Aorta (tissue), 5 donors: Measurements from ENCODE around the gene DDR2. TPM values are rescaled to one million over a fixed set of nuclear protein-coding genes. Genes with fewer than 3 reads are reported as not detected.
A peak's percentile ranks its signal among the peaks of the same experiment; 100 is the strongest.
"Not testable (repeated sequence)": the region's sequence is repeated elsewhere in the genome, so short reads cannot be mapped to it uniquely, and the experiment has no call there.

Source experiments
- ATAC-seq: fragments of 200-7000 bp; cut with Tn5 transposase; one replicate; pipeline ENCODE4 v1.9.1; 2022; ENCODE audit warnings: moderate library complexity; ENCODE audit not compliant: low FRiP score
- DNase-seq, 2 donors: peaks; one replicate each; pipeline ENCODE4 v3.0.0-alpha.2; 2020
- H3K27ac ChIP-seq, 2 donors: one replicate each; pipeline ENCODE4 v1.5.1; 2013; ENCODE audit warnings: low read length in 2 of 2, mild to moderate bottlenecking in 2 of 2, moderate library complexity in 2 of 2, control low read depth in 1 of 2, inconsistent platforms in 1 of 2, low read depth in 1 of 2
- H3K27me3 ChIP-seq, 2 donors: one replicate each; pipeline ENCODE4 v1.6.1; 2013; ENCODE audit warnings: control low read depth in 1 of 2, low read length in 1 of 2, mild to moderate bottlenecking in 1 of 2, moderate library complexity in 1 of 2; ENCODE audit not compliant: insufficient read depth in 2 of 2, control insufficient read depth in 1 of 2
- H3K36me3 ChIP-seq, 2 donors: one replicate each; pipeline ENCODE4 v1.6.1; 2013; ENCODE audit warnings: control low read depth in 1 of 2, low read length in 1 of 2, mild to moderate bottlenecking in 1 of 2; ENCODE audit not compliant: insufficient read depth in 2 of 2, control insufficient read depth in 1 of 2
- H3K4me1 ChIP-seq, 2 donors: one replicate each; pipeline ENCODE4 v1.6.1; 2013; ENCODE audit warnings: low read length in 2 of 2, control low read depth in 1 of 2, mild to moderate bottlenecking in 1 of 2, moderate library complexity in 1 of 2; ENCODE audit not compliant: insufficient read depth in 2 of 2, control insufficient read depth in 1 of 2
- H3K4me3 ChIP-seq, 2 donors: one replicate each; pipeline ENCODE4 v1.5.1; 2013; ENCODE audit warnings: low read length in 2 of 2, control low read depth in 1 of 2, mild to moderate bottlenecking in 1 of 2
- H3K9me3 ChIP-seq: one replicate; pipeline ENCODE4 v1.6.1; 2013; ENCODE audit warnings: mild to moderate bottlenecking, low read length; ENCODE audit not compliant: control insufficient read depth
- WGBS, 2 donors: extraction: QIAGEN DNeasy Blood & Tissue Kit; methylation state at CpG; one replicate each; pipeline ENCODE4 v1.1.7; 2013; 5-methylcytosine and 5-hydroxymethylcytosine counted together
- intact Hi-C, 2 donors: fragments of 100-400 bp; cut with DNase I; formaldehyde crosslinking; loops; one replicate each; pipeline versions ENCODE4 v1.14.2 to v1.15.0; 2022
- long read RNA-seq, 2 donors: library from polyadenylated mRNA; unstranded; transcript quantifications; one replicate each; pipeline ENCODE4 v2.0.0, GENCODE V29; 2020 to 2021
- polyA plus RNA-seq, 2 donors: library from polyadenylated mRNA; stranded (reverse); fragments of 200-250 nt; gene quantifications; one replicate each; pipeline ENCODE4 v1.2.3, GENCODE V29; 2013
- total RNA-seq, 2 donors: library from RNA; stranded (reverse); fragmentation: NEBNext Ultra II Directional; extraction: Animal tissue kit (Norgen Biotek cat#: 25700); gene quantifications; one replicate each; pipeline ENCODE4 v1.2.1, GENCODE V29; 2021
- donor health status: healthy with polysubstance abuse.
- donor health status: Bipolar disorder and iron deficiency.
- donor health status: DM: no; HTN: no; CAD: no.
- donor health status: DM: no; HTN: no; CAD: no.
- donor health status: DM: yes; HTN: yes; CAD: no.

The DDR2 gene
- total RNA-seq: 100 to 1,000 TPM; 124 to 146 TPM
- 10 to 100 TPM; 24.8 to 28.5 TPM for polyA plus RNA-seq
- long read RNA-seq, donor 1, full-length matches to known transcripts: 18 of 112 reads
- long read RNA-seq, donor 1, partial matches to known transcripts: 39 of 112 reads
- long read RNA-seq, donor 1, other reads (novel, unspliced or antisense): 55 of 112 reads
- long read RNA-seq, donor 2, full-length matches to known transcripts: 9 of 60 reads
- long read RNA-seq, donor 2, partial matches to known transcripts: 43 of 60 reads
- long read RNA-seq, donor 2, other reads (novel, unspliced or antisense): 8 of 60 reads

DNA sequence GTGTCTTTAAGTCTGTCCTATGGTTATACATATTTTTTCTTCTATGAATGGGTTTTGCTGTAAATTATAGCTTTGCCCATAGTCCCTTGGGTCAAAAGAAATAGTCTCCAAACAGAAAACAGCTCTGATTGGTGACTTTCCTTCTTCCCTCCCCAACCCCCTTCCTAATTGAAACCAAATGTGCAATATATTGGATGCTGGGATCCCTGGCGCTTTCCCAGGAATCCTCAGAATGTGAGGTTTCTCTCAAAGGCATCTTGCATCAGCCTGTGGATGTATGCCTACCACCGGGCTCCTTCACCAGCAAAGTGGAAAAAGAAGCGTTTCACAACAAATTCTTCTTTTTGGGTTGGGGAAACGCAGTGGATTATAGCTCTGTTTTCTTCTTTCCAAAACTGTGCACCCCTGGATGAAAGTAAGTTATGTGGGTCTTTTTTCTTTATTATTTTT lies at the start of gene DDR2:
DDR2 (plus strand) TSS at position 248 of the 450 bp plus-strand sequence. CDS start 86,600 bp downstream, outside the sequence.
- intact Hi-C loops: loop anchor here in 1 of 2 donors (5.0 kb wide), 2 partner anchors 40 to 100 kb away; no protein-coding TSS in a partner anchor
- ATAC-seq (peak; percentile 74), DNase-seq (peak; percentile 77 to 84)
- no peaks in the 10 kb centered on the region for H3K27me3 ChIP-seq
- H3K9me3 ChIP-seq: no peaks in the 10 kb centered on the region
- 2 to 6% methylated on average over 4 of the region's 4 CpGs for WGBS, 2 donors
- H3K4me3 ChIP-seq: peak within 1 kb of the TSS; percentile 66 to 99
- peaks cover 12 to 17% of the 10 kb centered on the region in 2 donors for H3K4me1 ChIP-seq
- peak within 1 kb of the TSS; percentile 53 to 95 for H3K27ac ChIP-seq
- H3K36me3 ChIP-seq: no peaks in the 10 kb centered on the region

GRCh38 chr1:162582901-162583300 lies 49.4 kb upstream of the DDR2 start:
- WGBS, 2 donors: 91 to 96% methylated on average over 6 of the region's 6 CpGs
- H3K36me3 ChIP-seq, H3K27ac ChIP-seq, ATAC-seq, H3K4me1 ChIP-seq, H3K9me3 ChIP-seq, H3K4me3 ChIP-seq, intact Hi-C loops, H3K27me3 ChIP-seq, DNase-seq: not testable (repeated sequence)

GRCh38 chr1:162585101-162585500 lies 47.2 kb upstream of the DDR2 start:
- WGBS, 2 donors: 98% methylated on average over 4 of the region's 4 CpGs

DNA sequence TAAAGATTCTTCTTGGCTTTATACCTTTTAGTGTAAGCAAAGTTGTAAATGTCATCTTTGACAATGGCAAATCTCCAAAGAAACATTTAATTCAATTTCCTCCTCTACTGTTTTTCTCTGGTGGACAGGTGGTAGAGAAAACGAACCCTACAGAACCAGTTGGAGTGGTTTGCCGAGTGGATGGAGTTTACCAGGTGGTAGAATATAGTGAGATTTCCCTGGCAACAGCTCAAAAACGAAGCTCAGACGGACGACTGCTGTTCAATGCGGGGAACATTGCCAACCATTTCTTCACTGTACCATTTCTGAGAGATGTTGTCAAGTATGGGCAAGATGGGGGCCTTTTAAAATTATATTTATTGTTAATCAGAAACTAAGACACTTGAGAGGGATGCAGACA lies 44.9 kb upstream of the DDR2 start:
- DNase-seq (no peak), ATAC-seq (no peak)
- Histone ChIP-seq H3K4me1 (no peaks in the 10 kb centered on the region), H3K9me3 (no peaks in the 10 kb centered on the region), H3K27me3 (no peaks in the 10 kb centered on the region), H3K36me3 (no peaks in the 10 kb centered on the region), H3K4me3 (no peak overlapping the region), H3K27ac (no peak overlapping the region)
- intact Hi-C loops: no loop called here
- 78 to 79% methylated on average over 6 of the region's 6 CpGs for WGBS, 2 donors

More at GRCh38 chr1:162585101-162585500, 47.2 kb upstream of the DDR2 start:
- H3K4me1 ChIP-seq, H3K27ac ChIP-seq, H3K27me3 ChIP-seq, H3K4me3 ChIP-seq, ATAC-seq, H3K36me3 ChIP-seq, intact Hi-C loops, DNase-seq, H3K9me3 ChIP-seq: not testable (repeated sequence)

DNA sequence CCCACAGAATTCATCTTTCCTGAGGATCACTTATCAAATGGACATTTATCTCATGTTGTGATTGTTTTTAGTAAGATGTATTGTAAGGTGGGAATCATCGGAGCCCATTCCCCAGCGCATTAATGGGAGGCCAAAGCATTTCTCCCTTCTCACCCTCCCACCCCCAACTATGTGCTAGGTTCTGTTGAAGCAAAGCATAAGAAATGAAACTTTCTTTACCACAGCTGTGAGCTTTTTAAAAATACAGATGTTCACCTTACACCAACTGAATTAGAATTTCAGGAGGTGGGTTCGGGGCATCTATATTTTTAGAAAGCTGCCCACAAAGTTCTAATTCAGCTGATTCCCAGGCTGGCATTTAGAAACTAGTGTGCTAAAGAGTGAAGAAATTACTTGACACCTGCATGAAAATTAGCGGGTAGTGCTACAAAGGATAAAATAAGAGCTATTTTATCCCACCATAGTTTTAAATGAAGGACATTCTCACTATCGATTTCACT lies 44.5 kb upstream of the DDR2 start:
- DNase-seq (no peak), ATAC-seq (no peak)
- Histone ChIP-seq H3K27me3 (no peaks in the 10 kb centered on the region), H3K4me1 (no peaks in the 10 kb centered on the region), H3K4me3 (no peak overlapping the region), H3K9me3 (no peaks in the 10 kb centered on the region), H3K36me3 (peaks cover 0 to 2% of the 10 kb centered on the region in 2 donors), H3K27ac (no peak overlapping the region)
- intact Hi-C loops: no loop called here
- WGBS, 2 donors: 95 to 98% methylated on average over 5 of the region's 5 CpGs

- intact Hi-C loops: no loop called here
- H3K4me3 ChIP-seq: no peak overlapping the region
- peaks cover 0 to 2% of the 10 kb centered on the region in 2 donors for H3K36me3 ChIP-seq
- no peaks in the 10 kb centered on the region for H3K4me1 ChIP-seq
- no peak overlapping the region for H3K27ac ChIP-seq
- 96% methylated on average over 3 of the region's 3 CpGs for WGBS, 2 donors
- ATAC-seq (no peak), DNase-seq (no peak)
- H3K9me3 ChIP-seq: no peaks in the 10 kb centered on the region
- H3K27me3 ChIP-seq: no peaks in the 10 kb centered on the region
Observed at GRCh38 chr1:162590101-162590500, 42.2 kb upstream of the DDR2 start.

- H3K36me3 ChIP-seq: peaks cover 0 to 2% of the 10 kb centered on the region in 2 donors
- H3K27ac ChIP-seq: no peak overlapping the region
- H3K9me3 ChIP-seq: no peaks in the 10 kb centered on the region
- WGBS, 2 donors: 98 to 100% methylated on average over 2 of the region's 2 CpGs
- no peak overlapping the region for H3K4me3 ChIP-seq
- intact Hi-C loops: no loop called here
- DNase-seq (no peak), ATAC-seq (no peak)
- no peaks in the 10 kb centered on the region for H3K27me3 ChIP-seq
- no peaks in the 10 kb centered on the region for H3K4me1 ChIP-seq
Observed at GRCh38 chr1:162590686-162591085, 41.6 kb upstream of the DDR2 start.

- intact Hi-C loops: no loop called here
- Histone ChIP-seq H3K4me3 (no peak overlapping the region), H3K9me3 (no peaks in the 10 kb centered on the region), H3K27ac (no peak overlapping the region), H3K4me1 (no peaks in the 10 kb centered on the region), H3K27me3 (no peaks in the 10 kb centered on the region), H3K36me3 (peaks cover 0 to 2% of the 10 kb centered on the region in 2 donors)
- DNase-seq: no peak
- WGBS, 2 donors: 96 to 100% methylated on average over 2 of the region's 2 CpGs
- no peak for ATAC-seq
Observed at GRCh38 chr1:162596514-162597170, 35.6 kb upstream of the DDR2 start.
